GM12873 (cell line): Measurements from ENCODE around the gene NCMAP.

Experiments
- CTCF ChIP-seq: IDR thresholded peaks from 2 replicates; pipeline ENCODE4 v1.5.1; 2012; ENCODE audit warnings: low read depth, mild to moderate bottlenecking, moderate library complexity, low read length, control low read depth; ENCODE audit not compliant: insufficient read depth; ENCODE audit errors: missing control alignments

NCMAP gene

GRCh38 chr1:24557711-24558131, 1.8 kb downstream of the NCMAP start:
- no peak for TF ChIP-seq CTCF

DNA sequence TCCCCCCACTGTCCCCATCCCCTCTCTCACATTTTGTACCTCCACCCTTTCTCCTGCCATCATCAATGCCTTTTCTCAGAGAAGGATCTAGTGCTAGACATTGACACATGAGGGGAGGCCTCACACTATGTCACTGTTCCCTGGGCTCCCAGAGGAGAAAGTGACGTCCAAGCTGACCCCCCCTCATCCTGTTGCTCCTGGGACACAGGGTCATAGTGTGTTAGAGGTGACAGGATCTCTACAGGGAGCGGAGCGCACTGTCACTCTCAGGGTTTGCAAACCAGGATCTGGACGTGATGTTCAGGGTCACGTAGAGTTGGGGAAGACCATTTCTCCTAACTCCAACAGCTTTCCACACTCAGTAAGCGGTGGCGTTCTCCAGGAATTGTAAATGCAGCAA, 2.6 kb downstream of the NCMAP start:
- no peak for TF ChIP-seq CTCF

DNA sequence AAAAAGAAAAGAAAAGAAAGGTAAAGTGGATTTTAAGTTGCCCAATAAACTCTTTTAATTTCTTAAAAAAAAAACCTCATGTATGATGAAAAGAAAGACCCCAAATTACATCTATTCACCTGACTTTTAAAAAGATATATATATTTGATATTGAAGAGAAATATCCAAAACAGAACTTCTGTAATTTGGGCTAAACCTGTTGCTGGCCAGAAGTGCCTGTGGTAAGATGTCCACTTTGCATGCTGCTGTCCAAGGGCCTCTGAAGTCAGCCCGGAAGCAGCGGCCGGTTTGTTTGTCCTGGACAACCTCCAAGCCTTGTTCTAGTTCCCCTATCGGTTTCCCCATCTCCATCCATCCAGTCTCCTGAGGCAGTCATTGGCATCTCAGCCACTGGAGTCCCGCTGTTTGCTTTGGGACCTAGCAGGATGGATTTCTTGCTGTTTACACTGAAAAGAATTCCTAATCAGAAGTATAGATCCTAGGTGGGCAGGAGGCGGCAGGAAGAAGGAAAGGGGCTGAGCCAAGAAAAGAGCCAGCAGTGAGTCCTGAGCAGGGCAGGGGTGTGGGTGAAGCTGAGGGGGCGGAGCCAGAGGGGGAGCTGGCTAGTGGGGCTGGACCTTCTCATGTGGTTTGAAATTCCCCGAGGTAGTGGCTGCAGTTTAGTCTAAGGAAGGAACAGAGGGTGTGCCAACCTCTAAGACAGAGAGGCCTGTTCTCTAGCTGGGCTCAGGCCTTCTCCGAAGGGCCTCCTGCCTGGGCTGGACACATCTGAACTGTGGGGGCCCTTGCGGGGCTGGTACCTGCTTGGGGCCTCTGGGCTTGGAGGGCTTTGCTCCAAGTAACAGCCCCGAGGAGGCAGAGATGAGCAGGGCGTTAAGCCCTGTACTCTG, 3.3 kb downstream of the NCMAP start:
- no peak for TF ChIP-seq CTCF

GRCh38 chr1:24560361-24560760, 4.5 kb downstream of the NCMAP start:
- TF ChIP-seq CTCF: no peak

DNA sequence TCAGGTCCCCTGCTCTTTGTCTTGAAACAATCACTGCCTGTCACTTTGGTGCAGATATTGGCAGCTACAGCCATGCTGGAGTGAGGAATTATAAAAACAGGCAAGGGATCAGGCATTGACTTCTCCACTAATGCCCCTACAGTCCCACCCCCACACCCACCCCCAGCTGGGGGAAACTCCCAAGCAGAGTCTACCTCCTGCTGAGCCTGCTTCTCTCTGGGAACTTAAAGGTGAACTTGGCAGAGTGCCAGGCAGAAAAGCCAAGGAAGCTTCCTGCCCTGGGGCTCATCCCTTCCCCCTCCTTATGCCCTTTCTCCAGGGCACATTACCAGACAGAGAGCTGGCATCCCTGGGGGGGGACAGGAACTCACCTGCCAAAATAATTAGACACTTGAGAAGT, 6.7 kb downstream of the NCMAP start:
- TF ChIP-seq CTCF: no peak

DNA sequence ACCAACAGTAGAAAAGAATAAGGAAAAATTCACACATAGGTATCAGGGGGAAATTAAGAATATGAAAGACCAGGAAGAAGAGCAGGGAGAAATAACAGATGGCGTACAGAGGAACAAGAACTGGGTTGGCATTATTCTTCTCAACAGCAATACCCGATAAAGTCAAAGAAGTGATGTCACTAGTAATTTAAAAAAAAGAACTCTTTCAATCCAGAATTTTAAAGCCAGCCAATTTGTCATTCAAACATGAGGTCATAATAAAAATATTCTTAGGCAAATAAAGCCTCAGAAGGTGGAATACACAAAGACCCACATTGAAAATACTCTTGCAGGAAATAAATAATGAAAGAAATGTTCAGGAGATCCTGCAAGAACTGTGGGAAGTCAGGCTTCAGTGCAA, 8.8 kb downstream of the NCMAP start:
- TF ChIP-seq CTCF: no peak

GRCh38 chr1:24566236-24566867, 10.5 kb downstream of the NCMAP start:
- TF ChIP-seq CTCF: no peak
